DND-41 (cell line): ENCODE results near the gene MT1G.
"Not testable (repeated sequence)": the region's sequence is repeated elsewhere in the genome, so short reads cannot be mapped to it uniquely, and the experiment has no call there.

ENCODE experiments used
- ATAC-seq: fragments of 200-7000 bp; cut with Tn5 transposase; 3 replicates; pipeline ENCODE4 v1.9.1; 2021; ENCODE audit warnings: low read depth; ENCODE audit not compliant: insufficient read depth
- DNase-seq: peaks from one replicate; pipeline ENCODE4 v3.0.0-alpha.2; 2020
- H2AFZ ChIP-seq: 2 replicates; pipeline ENCODE4 v1.6.0; 2012; ENCODE audit warnings: low read depth, low read length
- H3K27ac ChIP-seq: 2 replicates; pipeline ENCODE4 v1.5.1; 2012; ENCODE audit warnings: low read length, inconsistent platforms
- H3K27me3 ChIP-seq: fragments of 200-600 bp; sonication (generic); 2 replicates; pipeline ENCODE4 v1.6.0; 2012; ENCODE audit warnings: low read length, mild to moderate bottlenecking, inconsistent platforms; ENCODE audit not compliant: insufficient read depth, poor library complexity
- H3K36me3 ChIP-seq: 2 replicates; pipeline ENCODE4 v1.5.1; 2012; ENCODE audit warnings: low read length, inconsistent platforms; ENCODE audit not compliant: insufficient read depth
- H3K4me1 ChIP-seq: 2 replicates; pipeline ENCODE4 v1.5.1; 2012; ENCODE audit warnings: mild to moderate bottlenecking, low read length; ENCODE audit not compliant: insufficient read depth
- H3K4me2 ChIP-seq: 2 replicates; pipeline ENCODE4 v1.6.0; 2012; ENCODE audit warnings: mild to moderate bottlenecking, moderate library complexity, low read length, inconsistent platforms; ENCODE audit not compliant: insufficient read depth
- H3K4me3 ChIP-seq, 2 experiments: fragments of 200-600 bp in 1 of 2; shearing (Covaris generic) in 1 of 2; 2 replicates each; pipeline ENCODE4 v1.5.1; 2012 to 2016; ENCODE audit warnings: inconsistent platforms in 2 of 2, low read length in 2 of 2, mild to moderate bottlenecking in 2 of 2, low read depth in 1 of 2, moderate library complexity in 1 of 2
- H3K79me2 ChIP-seq: 2 replicates; pipeline ENCODE4 v1.6.0; 2012; ENCODE audit warnings: low read length, inconsistent platforms; ENCODE audit not compliant: insufficient read depth
- H3K9ac ChIP-seq: 2 replicates; pipeline ENCODE4 v1.6.0; 2012; ENCODE audit warnings: low read depth, mild to moderate bottlenecking, inconsistent platforms, low read length, moderate library complexity
- H3K9me3 ChIP-seq: 2 replicates; pipeline ENCODE4 v1.5.1; 2012; ENCODE audit warnings: low read length, moderate library complexity, mild to moderate bottlenecking, inconsistent platforms; ENCODE audit not compliant: insufficient read depth, severe bottlenecking
- H4K20me1 ChIP-seq: 2 replicates; pipeline ENCODE4 v1.6.0; 2012; ENCODE audit warnings: low read length; ENCODE audit not compliant: insufficient read depth
- CTCF ChIP-seq: IDR thresholded peaks from 2 replicates; pipeline ENCODE4 v1.5.1; 2012; ENCODE audit warnings: borderline replicate concordance, low read length, moderate library complexity, mild to moderate bottlenecking; ENCODE audit not compliant: poor library complexity, severe bottlenecking; ENCODE audit errors: extremely low read depth
- EZH2 ChIP-seq: IDR thresholded peaks from 3 replicates; pipeline ENCODE4 v1.6.1; 2012; ENCODE audit warnings: borderline replicate concordance, low read depth, mild to moderate bottlenecking, moderate library complexity, low read length, inconsistent platforms; ENCODE audit not compliant: severe bottlenecking

Gene MT1G

GRCh38 chr16:56673921-56674320 is 6.1 kb upstream of the MT1G start:
- peak; percentile 36 for TF ChIP-seq CTCF
- no peak for TF ChIP-seq EZH2
- Histone ChIP-seq H3K9ac (no peak overlapping the region), H4K20me1 (no peaks in the 10 kb centered on the region), H3K4me1 (peaks cover 2% of the 10 kb centered on the region; the same call in 1 of the 2 replicates), H3K9me3 (no peaks in the 10 kb centered on the region), H3K4me3 (no peak overlapping the region), H3K27me3 (peaks cover 31% of the 10 kb centered on the region), H3K79me2 (no peaks in the 10 kb centered on the region), H3K36me3 (no peaks in the 10 kb centered on the region), H3K4me2 (no peak overlapping the region), H2AFZ (no peak overlapping the region), H3K27ac (no peak overlapping the region)
- no peak for ATAC-seq
- DNase-seq: no peak

- peaks cover 40% of the 10 kb centered on the region for H3K27me3 ChIP-seq
- no peak overlapping the region for H3K9ac ChIP-seq
- H3K4me2 ChIP-seq: no peak overlapping the region
- H2AFZ ChIP-seq: no peak overlapping the region
- no peak for TF ChIP-seq EZH2
- no peak for TF ChIP-seq CTCF
- H3K4me1 ChIP-seq: peaks cover 2% of the 10 kb centered on the region; the same call in 1 of the 2 replicates
- H3K9me3 ChIP-seq: no peaks in the 10 kb centered on the region
- no peak for DNase-seq
- H3K27ac ChIP-seq: no peak overlapping the region
- no peaks in the 10 kb centered on the region for H3K79me2 ChIP-seq
- no peak for ATAC-seq
- no peaks in the 10 kb centered on the region for H4K20me1 ChIP-seq
- H3K36me3 ChIP-seq: no peaks in the 10 kb centered on the region
- H3K4me3 ChIP-seq: no peak overlapping the region
These were observed 5.1 kb upstream of the MT1G start for GRCh38 chr16:56672761-56673536.

GRCh38 chr16:56672171-56672570 is 4.3 kb upstream of the MT1G start:
- not testable (repeated sequence) for H3K4me3 ChIP-seq, DNase-seq, H3K9me3 ChIP-seq, H3K27ac ChIP-seq, H4K20me1 ChIP-seq, H3K4me1 ChIP-seq, H2AFZ ChIP-seq, H3K9ac ChIP-seq, H3K4me2 ChIP-seq, ATAC-seq, H3K79me2 ChIP-seq, H3K36me3 ChIP-seq
- H3K27me3 ChIP-seq: peaks cover 45% of the 10 kb centered on the region

- not testable (repeated sequence) for H4K20me1 ChIP-seq, H3K4me1 ChIP-seq, ATAC-seq, H3K79me2 ChIP-seq, H2AFZ ChIP-seq, H3K27ac ChIP-seq, H3K36me3 ChIP-seq, H3K4me2 ChIP-seq, H3K9me3 ChIP-seq, H3K4me3 ChIP-seq, H3K9ac ChIP-seq, DNase-seq
- H3K27me3 ChIP-seq: peaks cover 44% of the 10 kb centered on the region
These were observed 3.8 kb upstream of the MT1G start for GRCh38 chr16:56671691-56672090.
